Choroid plexus epithelial cell (primary cell): ENCODE results near the gene SSBP4.
A peak's percentile ranks its signal among the peaks of the same experiment; 100 is the strongest.

ENCODE experiments used
- DNase-seq: peaks from one replicate; pipeline ENCODE4 v3.0.0-alpha.2; 2010; ENCODE audit warnings: low read depth
- H3K4me3 ChIP-seq: 2 replicates; pipeline ENCODE4 v1.5.1; 2011; ENCODE audit warnings: low read depth, mild to moderate bottlenecking, control low read depth, low read length, moderate library complexity
- CTCF ChIP-seq: conservative IDR thresholded peaks from 2 replicates; pipeline ENCODE4 v1.5.1; 2011; ENCODE audit warnings: low read depth, mild to moderate bottlenecking, control low read depth, inconsistent platforms, low read length, moderate library complexity

Gene SSBP4

GRCh38 chr19:18450021-18450930 is 31.1 kb downstream of the SSBP4 start:
- no peak overlapping the region for H3K4me3 ChIP-seq
- no peak for TF ChIP-seq CTCF
- no peak for DNase-seq

DNA sequence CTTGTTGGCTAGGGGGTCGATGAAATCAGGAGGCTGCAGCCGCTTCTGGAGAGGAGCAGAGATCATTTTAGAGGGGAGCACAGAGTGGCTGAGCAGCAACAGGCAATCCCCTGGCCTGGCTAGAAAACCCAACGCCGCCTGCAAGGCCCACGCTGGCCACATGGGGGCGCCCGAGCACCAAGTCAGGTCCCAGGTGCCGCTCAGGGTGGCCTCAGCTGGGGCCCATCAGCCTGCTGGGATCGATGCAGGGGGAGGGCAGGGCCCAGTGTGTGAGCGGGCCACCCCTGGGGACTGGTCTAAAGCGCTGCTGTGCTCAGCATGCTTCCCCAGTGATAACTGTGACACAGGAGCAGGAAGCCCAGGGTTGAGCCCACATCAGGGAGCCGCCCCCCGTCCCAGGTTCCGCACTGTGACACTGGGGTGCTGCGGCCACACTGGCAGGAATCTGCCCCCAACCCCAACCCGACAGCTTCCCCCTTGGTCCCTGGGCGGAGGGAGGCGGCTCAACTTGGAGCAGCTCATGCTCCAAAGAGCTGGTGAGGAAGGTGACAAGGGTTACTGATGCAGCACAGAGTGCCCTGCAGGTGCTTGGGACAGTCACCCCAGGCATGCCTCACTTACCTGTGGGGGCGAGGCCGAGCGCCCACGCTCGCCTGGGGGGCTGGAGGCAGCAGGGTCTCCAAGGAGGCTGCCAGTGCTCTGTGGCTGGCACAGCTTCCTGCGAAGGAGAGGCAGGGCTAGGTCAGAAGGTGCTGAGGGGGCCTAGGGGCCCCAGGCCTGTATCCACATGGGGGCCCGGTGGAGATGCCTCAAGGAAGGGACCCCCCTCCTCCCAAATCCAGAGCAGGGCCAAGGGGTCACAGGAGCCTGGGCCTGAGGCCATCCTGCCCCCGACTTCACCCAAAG is 32.0 kb downstream of the SSBP4 start:
- DNase-seq: peak; percentile 80
- no peak overlapping the region for H3K4me3 ChIP-seq
- peak; percentile 92 for TF ChIP-seq CTCF

GRCh38 chr19:18452386-18452785 is 33.2 kb downstream of the SSBP4 start:
- no peak overlapping the region for H3K4me3 ChIP-seq
- DNase-seq: no peak
- no peak for TF ChIP-seq CTCF

DNA sequence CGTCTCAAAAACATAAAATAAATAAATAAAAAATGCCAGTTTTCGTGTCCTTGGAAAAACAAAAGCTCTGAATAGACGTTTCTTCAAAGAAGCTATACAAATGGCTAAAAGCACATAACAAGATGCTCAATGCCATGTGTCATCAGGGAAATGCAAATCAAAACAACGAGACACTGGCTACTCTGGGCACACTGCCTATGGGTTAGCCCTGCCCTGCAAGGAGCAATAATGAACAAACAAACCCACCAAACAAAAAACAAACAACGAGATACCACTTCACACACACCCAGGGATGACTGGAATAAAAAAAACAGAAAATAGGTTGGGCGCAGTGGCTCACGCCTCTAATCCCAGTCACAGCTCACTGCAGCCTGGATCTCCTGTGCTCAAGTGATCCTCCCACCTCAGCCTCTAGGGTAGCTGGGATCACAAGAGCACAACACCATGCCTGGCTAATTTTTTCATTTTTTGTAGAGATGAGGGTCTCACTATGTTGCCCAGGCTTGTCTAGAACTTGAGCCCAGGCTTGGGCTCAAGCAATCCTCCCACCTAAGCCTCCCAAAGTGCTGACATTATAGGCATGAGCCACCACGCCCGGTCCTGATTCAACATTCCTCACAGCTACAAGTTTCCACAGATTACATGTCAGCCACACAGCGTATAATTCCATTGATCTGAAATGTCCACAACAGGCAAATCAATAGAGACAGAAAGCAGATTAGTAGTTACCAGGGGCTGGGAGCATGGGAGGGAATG is 34.2 kb downstream of the SSBP4 start:
- no peak for TF ChIP-seq CTCF
- DNase-seq: no peak
- H3K4me3 ChIP-seq: no peak overlapping the region

DNA sequence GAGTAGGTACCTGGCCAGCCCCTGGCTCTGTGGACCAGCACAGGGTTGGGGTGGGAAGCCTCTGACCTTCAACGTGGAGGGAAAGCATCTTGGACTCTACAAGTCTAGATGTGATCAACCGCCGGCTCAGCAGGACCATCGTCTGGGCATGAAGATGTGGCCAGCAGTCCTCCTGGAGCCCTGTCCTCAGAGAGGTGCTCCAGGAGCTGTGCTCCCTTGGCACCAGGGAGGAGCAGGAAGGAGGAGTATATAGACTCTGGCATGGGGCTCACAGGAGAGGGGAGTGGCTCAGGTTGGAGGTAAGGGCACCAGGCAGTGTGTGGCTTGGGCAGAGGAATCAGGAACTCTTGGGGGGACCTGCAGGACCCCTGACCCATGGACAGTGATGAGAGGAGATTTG is 37.1 kb downstream of the SSBP4 start:
- TF ChIP-seq CTCF: no peak
- no peak overlapping the region for H3K4me3 ChIP-seq
- DNase-seq: no peak

DNA sequence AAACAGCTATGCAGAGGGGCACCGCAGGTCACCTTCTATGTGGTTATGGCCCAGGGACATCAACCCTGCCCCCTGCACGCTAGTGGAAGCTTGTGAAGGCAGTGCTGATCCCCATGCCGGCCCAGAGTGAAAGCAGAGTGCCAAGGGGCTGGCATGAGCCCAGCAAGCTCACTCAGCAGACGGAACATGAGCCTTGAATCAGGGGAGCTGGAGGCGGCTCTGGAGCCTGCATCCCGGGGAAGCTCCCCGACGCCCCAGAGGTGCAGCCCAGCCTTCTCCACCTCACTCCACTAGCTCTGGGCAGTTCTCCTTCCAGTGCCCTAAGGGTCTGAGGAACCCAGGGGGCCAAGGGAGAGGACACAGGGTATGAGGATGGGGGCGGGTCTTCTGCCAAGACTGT is 37.8 kb downstream of the SSBP4 start:
- H3K4me3 ChIP-seq: no peak overlapping the region
- DNase-seq: no peak
- no peak for TF ChIP-seq CTCF
